PC-9 (cell line): ENCODE data around the gene DLEC1. TPM values are rescaled to one million over a fixed set of nuclear protein-coding genes. Genes with fewer than 3 reads are reported as not detected.

Experiments
- BruUV-seq: library from RNA; stranded (reverse); fragments of 400-500 nt; replicated peaks from 2 replicates; lab custom pipeline; 2021; lab: Mats Ljungman, UMichigan
- CTCF ChIA-PET: fragments of 300-600 bp; sonication (Branson Sonifier 250); formaldehyde crosslinking; loops from one replicate; lab custom pipeline; 2022; ENCODE audit warnings: antibody characterized with exemption; lab: Charles Lee
- POLR2A ChIA-PET: fragments of 300-600 bp; sonication (Branson Sonifier 250); formaldehyde crosslinking; loops from one replicate; lab custom pipeline; 2022; ENCODE audit warnings: antibody characterized with exemption; ENCODE audit not compliant: unreplicated experiment; lab: Charles Lee
- DNase-seq, 2 experiments: peaks; one replicate each; pipeline versions ENCODE4 v3.0.0 to v3.0.0-alpha.2; 2015 to 2022; ENCODE audit warnings: mixed read lengths in 1 of 2
- H2AFZ ChIP-seq: fragments of 200-600 bp; sonication (generic); 2 replicates; pipeline ENCODE4 v1.8.1; 2017; ENCODE audit warnings: antibody characterized with exemption
- H3F3A ChIP-seq: fragments of 200-600 bp; sonication (generic); 2 replicates; pipeline ENCODE4 v1.8.1; 2017; ENCODE audit warnings: antibody characterized with exemption, mild to moderate bottlenecking, low read depth; ENCODE audit not compliant: insufficient read depth
- H3K27ac ChIP-seq: fragments of 200-600 bp; sonication (generic); 2 replicates; pipeline ENCODE4 v1.6.1; 2016; ENCODE audit warnings: mixed run types
- H3K27me3 ChIP-seq: fragments of 200-600 bp; sonication (generic); 2 replicates; pipeline ENCODE4 v1.6.1; 2016; ENCODE audit warnings: low read depth, mixed run types; ENCODE audit not compliant: insufficient read depth
- H3K36me3 ChIP-seq: fragments of 200-600 bp; sonication (generic); 2 replicates; pipeline ENCODE4 v1.6.1; 2016; ENCODE audit warnings: low read depth, mixed run types
- H3K4me1 ChIP-seq: fragments of 200-600 bp; sonication (generic); replicated peaks from 2 replicates; pipeline ENCODE4 v1.6.1; 2016; ENCODE audit warnings: mixed run types; ENCODE audit not compliant: insufficient read depth
- H3K4me2 ChIP-seq: fragments of 200-600 bp; sonication (generic); 2 replicates; pipeline ENCODE4 v1.6.1; 2017; ENCODE audit warnings: mixed run types
- H3K4me3 ChIP-seq: fragments of 200-600 bp; sonication (generic); 2 replicates; pipeline ENCODE4 v1.6.1; 2016; ENCODE audit warnings: mixed run types
- H3K79me2 ChIP-seq: fragments of 200-600 bp; sonication (generic); 2 replicates; pipeline ENCODE4 v1.6.1; 2017; ENCODE audit warnings: low read depth, mixed run types
- H3K9me2 ChIP-seq: fragments of 200-600 bp; sonication (generic); 2 replicates; pipeline ENCODE4 v1.8.1; 2017; ENCODE audit warnings: mild to moderate bottlenecking; ENCODE audit not compliant: insufficient read depth
- H3K9me3 ChIP-seq: fragments of 200-600 bp; sonication (generic); 2 replicates; pipeline ENCODE4 v1.8.1; 2016; ENCODE audit warnings: low read depth; ENCODE audit not compliant: insufficient read depth
- H4K20me1 ChIP-seq: fragments of 200-600 bp; sonication (generic); 2 replicates; pipeline ENCODE4 v1.8.1; 2017; ENCODE audit not compliant: insufficient read depth
- CTCF ChIP-seq: fragments of 200-600 bp; sonication (generic); conservative IDR thresholded peaks from 2 replicates; pipeline ENCODE4 v1.6.1; 2017; ENCODE audit warnings: mixed run types, antibody characterized with exemption, mild to moderate bottlenecking, moderate library complexity
- EZH2 ChIP-seq: fragments of 200-600 bp; sonication (generic); IDR thresholded peaks from 2 replicates; pipeline ENCODE4 v1.8.0; 2017; ENCODE audit warnings: antibody characterized with exemption, low read depth
- intact Hi-C: fragments of 100-400 bp; cut with micrococcal nuclease; formaldehyde crosslinking; loops from one replicate; pipeline ENCODE4 v1.10.0; 2022; ENCODE audit not compliant: unreplicated experiment
- total RNA-seq: library from RNA; stranded (reverse); gene quantifications from 2 replicates; pipeline ENCODE4 v1.2.3, GENCODE V29; 2021

DLEC1 gene
- total RNA-seq, 1 experiment from 2014 or later = 0.35 TPM

- Histone ChIP-seq H3F3A (peaks cover 20% of the 10 kb centered on the region), H2AFZ (no peak overlapping the region), H4K20me1 (no peaks in the 10 kb centered on the region), H3K79me2 (no peaks in the 10 kb centered on the region), H3K9me2 (no peaks in the 10 kb centered on the region), H3K4me2 (no peak overlapping the region), H3K27ac (no peak overlapping the region), H3K27me3 (no peaks in the 10 kb centered on the region), H3K36me3 (no peaks in the 10 kb centered on the region), H3K4me1 (peaks cover 17% of the 10 kb centered on the region), H3K9me3 (no peaks in the 10 kb centered on the region), H3K4me3 (no peak overlapping the region)
- no peak for TF ChIP-seq EZH2
- no peak for TF ChIP-seq CTCF
- DNase-seq = no peak
- intact Hi-C loops = no loop called here
- CTCF ChIA-PET = interaction anchor here (0.6 to 0.7 kb wide), 3 partner anchors 21 to 223 kb away, joined by 3 to 12 read pairs (median 7); no protein-coding TSS in a partner anchor
- POLR2A ChIA-PET = no interaction called here
- no TSS peak for BruUV-seq
Observed at GRCh38 chr3:38022896-38023709, 15.9 kb upstream of the DLEC1 start.

- Histone ChIP-seq H3K9me3 (no peaks in the 10 kb centered on the region), H3K27ac (peak overlapping the region; percentile 76; the same call in 1 of the 2 replicates), H3K4me3 (no peak overlapping the region), H3K4me2 (no peak overlapping the region), H3K79me2 (no peaks in the 10 kb centered on the region), H2AFZ (no peak overlapping the region), H3K27me3 (no peaks in the 10 kb centered on the region), H4K20me1 (no peaks in the 10 kb centered on the region), H3K9me2 (no peaks in the 10 kb centered on the region), H3F3A (peaks cover 36% of the 10 kb centered on the region), H3K36me3 (no peaks in the 10 kb centered on the region), H3K4me1 (peaks cover 44% of the 10 kb centered on the region)
- POLR2A ChIA-PET = no interaction called here
- TF ChIP-seq CTCF = no peak
- TF ChIP-seq EZH2 = no peak
- intact Hi-C loops = loop anchor here (2.0 kb wide), 1 partner anchor 432 kb away; no protein-coding TSS in a partner anchor
- DNase-seq = no peak
- CTCF ChIA-PET = no interaction called here
- BruUV-seq = no TSS peak
Observed at GRCh38 chr3:38026856-38027255, 12.2 kb upstream of the DLEC1 start.

- H2AFZ ChIP-seq = no peak overlapping the region
- H3K27ac ChIP-seq = no peak overlapping the region
- H3K4me1 ChIP-seq = peaks cover 47% of the 10 kb centered on the region
- H3K9me2 ChIP-seq = no peaks in the 10 kb centered on the region
- peak in 1 of 2 experiments; percentile 8 for DNase-seq
- no TSS peak for BruUV-seq
- peaks cover 38% of the 10 kb centered on the region for H3F3A ChIP-seq
- intact Hi-C loops = loop anchor here (2.0 kb wide), 1 partner anchor 431 kb away; no protein-coding TSS in a partner anchor
- H3K4me2 ChIP-seq = no peak overlapping the region
- no peak for TF ChIP-seq CTCF
- no peak for TF ChIP-seq EZH2
- no peaks in the 10 kb centered on the region for H3K36me3 ChIP-seq
- no peaks in the 10 kb centered on the region for H4K20me1 ChIP-seq
- no peak overlapping the region for H3K4me3 ChIP-seq
- CTCF ChIA-PET = no interaction called here
- no peaks in the 10 kb centered on the region for H3K27me3 ChIP-seq
- no peaks in the 10 kb centered on the region for H3K9me3 ChIP-seq
- H3K79me2 ChIP-seq = no peaks in the 10 kb centered on the region
- POLR2A ChIA-PET = no interaction called here
Observed at GRCh38 chr3:38027466-38028465, 11.2 kb upstream of the DLEC1 start.
